ENCODE measurements around the gene MFNG.

The MFNG gene

DNA sequence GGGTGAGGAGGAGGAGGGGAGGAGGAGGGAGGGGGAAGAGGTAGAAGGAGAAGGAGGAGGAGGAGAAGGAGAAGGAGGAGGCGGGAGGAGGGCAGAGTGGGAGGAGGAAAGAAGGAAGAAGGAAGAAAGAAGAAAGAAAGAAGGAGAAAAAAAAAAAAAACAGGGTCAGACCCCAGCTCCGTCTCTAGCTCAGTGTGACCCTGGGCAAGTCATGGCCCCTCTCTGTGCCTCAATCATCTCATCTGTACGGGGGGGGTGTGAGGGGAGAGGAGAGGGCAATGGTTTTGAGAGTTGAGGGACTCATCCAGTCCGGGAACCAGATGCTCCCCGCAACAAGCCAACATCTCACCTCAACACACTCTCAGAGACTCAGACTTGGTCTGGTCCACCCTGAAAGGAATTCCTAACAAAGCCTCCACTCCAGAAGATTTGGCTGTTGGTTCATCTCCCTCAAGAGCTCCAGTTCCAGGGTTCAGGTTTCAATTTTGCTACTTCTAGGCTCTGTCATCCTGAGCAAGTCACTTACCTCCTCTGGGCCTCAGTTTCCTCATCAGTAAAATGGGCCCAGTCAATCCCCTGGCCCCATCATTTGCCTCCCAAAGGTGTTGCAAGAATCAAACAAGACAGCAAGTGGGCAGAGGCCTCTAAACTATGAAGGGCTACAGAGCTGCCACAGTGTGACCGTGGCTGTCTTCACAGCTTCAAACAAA lies 25.4 kb upstream of the MFNG start:
- no peak for DNase-seq

DNA sequence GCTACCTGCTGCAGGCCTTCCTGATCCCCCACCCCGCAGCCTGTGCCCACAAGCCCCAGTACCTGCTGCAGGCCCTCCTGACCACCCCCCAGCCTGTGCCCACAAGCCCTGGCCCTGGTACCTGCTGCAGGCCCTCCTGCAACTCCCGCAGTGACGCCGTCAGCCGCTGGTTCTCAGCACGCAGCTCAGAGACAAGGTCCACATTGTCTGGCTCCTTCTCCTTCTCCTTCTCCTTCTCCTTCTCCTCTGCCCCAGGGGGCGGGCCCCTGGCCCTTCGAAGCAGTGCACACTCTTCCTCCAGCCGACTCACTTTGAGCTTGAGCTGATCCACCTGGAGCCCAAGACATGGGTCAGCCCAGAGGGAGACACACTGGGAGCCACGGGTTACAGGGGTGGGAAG lies 23.9 kb upstream of the MFNG start:
- DNase-seq = no peak

DNA sequence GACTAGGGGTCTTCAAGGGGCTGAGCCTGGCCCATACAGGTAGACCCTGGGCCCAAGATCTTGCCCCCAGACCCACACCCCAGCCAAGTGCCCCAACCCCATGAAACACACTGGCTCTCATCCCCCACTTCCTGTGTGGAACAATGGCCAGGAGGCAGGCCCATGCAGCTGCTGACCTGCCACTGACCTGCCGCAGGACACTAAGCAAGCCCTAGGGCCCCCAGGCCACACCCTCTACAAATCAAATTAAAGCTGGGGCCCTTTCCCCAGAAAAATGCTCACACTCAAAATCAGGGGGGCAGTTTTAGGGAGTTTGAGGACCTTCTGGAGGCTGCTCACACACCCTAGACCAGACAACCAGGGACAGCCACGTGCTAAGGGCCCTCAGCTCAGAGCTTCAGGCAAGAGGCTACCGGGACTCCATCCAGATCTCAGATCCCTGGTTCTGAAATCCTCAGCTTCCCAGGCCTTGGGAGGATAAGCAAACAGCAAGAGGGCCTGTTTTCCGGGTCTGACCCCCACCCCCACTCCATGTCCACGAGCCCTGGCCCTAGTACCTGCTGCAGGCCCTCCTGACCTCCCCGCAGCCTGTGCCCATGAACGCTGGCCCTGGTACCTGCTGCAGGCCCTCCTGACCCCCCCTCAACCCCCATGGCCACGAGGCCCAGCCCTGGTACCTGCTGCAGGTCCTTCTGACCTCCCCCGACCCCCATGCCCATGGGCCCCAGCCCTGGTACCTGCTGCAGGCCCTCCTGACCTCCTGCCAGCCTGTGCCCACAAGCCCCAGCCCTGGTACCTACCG lies 23.1 kb upstream of the MFNG start:
- DNase-seq = no peak

DNA sequence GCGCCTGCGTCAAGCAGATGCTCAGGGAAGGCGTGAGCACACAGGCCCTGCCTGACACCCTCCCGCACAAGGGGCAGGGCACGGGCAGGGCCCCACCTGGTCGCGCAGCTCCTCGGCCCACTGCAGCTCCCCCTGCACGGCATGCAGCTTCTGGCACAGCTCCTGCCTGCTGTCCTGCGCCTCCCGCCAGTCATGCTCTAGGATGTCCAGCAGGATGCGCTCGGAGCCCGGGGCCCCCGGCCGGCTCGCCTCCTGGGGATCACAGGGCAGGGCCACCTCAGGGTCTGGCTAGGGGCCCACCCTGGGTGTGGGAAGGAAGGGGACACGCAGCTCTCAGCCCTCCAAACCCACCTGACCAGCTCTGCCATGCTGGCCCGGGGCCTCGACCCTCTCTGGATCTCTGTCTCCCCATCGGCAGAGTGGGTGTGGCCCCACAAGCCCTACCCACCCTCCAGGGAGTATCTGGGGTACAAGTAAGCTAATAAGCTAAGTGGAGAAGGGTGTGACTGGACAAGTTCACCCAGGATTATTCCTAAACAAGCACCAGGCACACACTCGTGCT lies 22.3 kb upstream of the MFNG start:
- no peak for DNase-seq

DNA sequence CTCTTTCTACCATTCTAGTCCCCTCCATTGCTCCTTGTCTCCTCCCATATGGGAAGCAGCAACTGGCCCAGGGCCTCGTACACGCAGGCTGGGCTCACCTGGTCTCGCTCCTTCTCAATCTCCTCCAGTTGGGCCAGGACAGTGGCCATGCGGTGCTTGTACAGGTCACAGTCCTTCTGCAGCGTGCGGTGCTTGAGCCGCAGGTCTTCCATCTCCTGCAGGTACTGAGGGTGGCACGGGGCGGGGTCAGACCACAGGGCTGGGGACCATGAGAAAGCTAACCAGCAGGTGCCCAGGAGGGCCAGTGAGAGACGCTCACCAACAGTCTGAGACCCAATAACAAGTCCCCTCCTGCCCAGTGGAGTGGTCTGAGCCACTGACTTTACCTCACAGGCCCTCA lies 21.5 kb upstream of the MFNG start:
- no peak for DNase-seq

DNA sequence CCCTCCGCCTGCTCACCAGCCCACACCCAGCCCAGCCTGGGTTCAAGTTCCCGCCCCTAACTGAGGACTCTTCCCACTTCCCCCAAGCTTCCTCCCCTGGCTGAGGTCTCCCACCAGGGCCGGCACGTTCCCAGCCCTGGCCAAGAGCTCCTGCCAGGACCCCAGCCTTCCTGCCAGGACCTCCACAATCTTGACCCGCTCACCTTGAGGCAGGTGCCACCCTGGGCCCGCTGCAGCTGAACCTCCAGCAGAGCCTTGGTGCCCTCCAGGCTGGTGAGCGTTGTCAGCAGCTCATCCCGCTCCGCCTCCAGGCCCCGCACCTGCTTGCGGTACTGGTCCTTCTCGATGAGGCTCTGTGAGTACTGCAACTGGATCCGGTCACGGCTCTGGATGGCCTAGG lies 19.8 kb upstream of the MFNG start:
- DNase-seq = no peak

DNA sequence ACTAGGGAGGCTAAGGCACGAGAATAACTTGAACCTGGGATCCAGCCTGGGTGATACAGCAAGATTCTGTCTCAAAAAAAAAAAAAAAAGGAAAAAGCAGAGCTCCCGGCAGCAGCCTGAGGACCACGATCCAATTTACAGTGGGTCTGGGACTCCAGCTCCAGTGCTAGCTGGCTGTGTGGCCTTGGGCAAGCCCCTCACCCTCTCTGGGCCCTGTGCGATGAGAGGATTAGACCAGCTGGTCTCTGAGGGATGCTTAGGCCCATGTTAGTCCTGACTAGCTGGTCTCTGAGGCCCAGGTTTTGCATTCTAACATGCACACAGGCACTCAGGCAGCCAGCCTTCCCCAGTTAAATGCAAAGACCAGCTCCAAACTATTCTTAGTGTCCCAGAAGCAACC lies 19.4 kb upstream of the MFNG start:
- DNase-seq = no peak

DNA sequence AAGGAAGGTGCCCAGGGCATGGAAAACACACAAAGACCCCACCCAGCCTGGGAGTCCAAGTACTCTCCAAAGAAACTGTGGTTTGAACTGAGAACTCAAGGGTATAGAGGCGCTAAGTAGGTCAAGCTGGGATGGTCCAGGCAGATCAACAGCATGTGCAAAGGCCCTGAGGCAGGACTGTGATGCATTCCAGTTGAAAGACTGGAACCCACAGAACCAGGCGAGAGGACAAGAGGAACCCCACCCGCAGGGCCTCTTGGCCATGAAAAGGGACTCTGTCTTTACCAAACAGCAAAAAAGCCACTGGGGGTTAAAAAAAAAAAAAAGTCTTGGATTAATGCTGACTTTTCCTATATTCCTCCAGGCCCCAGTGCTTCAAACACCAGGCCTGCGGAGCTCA lies 18.8 kb upstream of the MFNG start:
- DNase-seq = no peak

DNA sequence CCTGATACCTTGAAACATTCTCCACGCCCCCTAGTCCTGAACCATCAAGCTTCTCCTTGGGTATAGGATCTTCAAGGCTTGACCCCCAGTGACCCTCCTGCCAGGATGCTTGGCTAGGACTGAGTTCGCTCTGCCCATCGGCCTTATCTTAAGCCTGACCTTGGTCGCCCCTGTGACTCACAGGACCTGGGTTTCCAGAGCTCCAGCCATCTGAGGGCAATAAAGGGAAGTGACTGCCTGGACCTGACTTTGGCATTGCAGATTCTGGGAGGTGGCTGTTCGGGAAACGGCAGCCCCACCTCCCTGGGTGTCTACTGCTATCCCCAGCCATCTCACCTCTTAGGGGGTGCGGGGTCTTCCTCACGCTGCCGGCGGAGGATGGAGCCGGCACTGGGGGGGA lies 17.7 kb upstream of the MFNG start:
- no peak for DNase-seq

DNA sequence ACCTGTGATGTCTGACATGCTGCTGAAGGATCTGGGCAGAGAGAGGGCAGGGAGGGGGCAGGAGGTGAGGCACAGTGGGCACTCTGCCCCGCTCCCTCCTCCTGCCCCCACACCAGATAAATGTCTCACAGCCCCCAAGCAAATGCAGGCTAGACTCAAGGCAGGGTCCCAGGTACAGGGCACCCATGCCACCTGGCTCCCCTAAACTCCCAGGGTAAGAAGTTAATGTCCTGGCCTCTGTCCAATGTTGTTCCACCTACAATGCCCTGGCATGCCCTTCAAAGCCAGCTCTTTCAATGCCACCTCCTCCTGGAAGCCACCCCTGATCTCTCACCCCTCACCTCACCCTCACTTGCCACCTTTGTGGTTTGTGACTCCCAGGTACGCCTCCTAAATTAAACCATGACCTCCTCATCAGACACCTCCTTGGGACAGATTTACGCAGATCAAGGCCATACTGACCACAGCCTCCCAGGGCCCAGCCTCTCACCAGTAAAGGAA lies 17.0 kb upstream of the MFNG start:
- DNase-seq = no peak

DNA sequence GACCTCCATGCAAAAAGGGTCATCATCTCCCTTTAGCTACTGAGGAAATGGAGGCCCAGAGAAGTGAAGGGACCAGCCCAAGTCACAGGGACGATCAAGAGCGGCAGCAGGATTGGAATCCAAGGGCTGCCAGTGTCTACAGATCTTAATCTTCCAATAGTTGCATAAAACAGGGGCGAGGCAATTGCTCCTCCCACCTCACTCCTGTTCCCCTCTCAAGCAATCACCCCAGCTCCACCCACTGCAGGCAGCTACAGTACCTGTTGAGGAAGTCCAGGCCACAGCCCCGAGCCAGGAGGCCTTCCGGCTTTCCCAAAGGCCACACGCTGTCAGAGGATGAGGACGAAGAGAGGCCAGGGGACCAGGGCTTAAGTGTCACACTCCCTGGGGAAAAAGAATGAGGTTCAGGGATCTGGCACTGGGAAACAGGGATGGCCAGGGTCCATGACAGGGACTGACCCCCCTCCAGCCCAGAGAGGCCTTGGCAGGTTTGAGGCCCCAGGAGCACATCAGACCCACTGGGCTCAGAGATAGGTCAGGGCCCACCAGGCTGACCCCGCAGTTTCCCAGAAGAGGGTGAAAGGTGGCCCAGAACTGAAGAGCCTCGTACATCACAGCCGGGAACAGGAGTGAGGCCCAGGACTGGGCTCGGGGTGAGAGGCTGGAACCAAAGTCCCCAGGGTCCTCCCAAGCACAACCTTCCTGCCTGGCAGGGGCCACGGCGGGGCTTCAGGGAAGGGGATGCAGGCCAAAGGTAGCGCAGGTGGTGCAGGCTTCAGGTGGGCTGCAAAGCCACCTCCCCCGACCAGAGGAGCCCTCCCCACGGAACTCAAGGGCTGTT lies 16.4 kb upstream of the MFNG start:
- DNase-seq = peak; percentile 35

DNA sequence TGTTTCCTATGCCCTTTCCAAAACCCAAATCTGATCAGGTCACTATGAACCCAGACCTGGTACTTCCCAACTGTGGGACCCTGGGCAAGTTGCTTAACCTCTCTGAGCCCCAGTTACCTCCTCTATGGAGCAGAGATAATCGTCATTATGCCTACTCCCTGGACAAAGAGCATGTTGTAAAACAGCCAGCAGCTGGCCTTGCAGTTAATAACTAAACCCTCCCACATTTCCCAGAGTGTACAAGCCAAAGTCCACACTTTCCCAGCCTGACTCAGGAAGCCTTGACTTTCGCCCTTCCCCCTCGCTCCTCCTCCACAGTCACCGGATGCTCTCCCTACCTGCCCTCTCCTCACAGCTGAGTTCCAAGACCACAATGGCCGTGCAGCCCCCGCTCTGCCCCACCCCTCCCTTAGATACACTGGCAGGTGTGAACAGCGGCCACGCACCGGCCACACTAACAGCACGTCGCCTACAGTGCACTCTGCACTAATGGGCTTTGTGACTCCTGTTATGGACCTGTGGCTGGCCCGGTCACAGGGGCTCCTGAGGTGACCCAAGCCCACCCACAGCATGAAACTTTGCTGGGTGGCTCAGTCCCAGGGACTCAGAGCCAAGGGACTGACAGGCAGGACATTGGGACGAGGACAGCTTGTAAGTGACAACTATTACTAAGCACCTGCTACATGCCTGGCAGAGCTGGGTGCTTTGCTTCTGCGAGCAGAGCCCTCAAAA lies 15.6 kb upstream of the MFNG start:
- DNase-seq = no peak

DNA sequence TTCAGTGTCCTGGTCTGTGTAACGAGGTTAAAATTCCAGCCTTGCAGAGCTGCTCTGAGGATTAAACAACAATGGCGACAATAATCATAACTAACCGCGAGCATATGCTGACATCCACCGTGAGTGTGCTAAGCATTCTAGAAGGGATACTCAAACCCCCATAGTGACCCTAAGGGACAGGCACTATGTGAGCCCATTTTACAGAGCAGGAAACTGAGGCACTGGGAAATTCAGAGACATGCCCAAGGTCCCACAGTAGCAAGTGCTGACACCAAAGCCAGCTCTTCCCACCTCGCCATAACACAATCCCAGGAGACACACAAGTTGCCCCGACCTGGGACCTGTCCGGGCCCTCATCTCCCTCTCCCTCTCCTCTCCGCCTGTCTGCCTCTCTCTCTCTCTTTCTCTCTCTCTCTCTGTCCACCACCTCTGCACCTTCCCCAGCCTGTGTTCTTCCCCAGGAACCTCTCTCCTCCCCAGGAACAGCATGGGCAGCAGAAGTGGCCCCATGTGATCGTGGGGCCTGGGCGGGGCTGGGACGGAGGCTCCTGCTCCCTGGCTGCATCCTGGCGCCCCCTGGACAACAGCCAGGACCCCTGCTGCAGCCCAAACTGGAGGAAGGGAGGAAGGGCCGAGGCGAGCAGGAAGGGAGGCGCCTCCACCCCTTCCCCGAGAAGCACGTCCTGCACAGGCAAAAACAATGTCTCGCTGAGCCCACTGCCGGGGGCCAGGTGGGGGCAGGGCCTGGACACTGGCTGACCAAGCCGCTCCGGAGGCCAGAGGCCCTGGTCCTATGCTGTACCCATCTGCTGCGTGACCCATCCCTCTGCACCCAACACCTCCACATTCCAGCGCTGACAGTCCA lies 14.8 kb upstream of the MFNG start:
- no peak for DNase-seq

DNA sequence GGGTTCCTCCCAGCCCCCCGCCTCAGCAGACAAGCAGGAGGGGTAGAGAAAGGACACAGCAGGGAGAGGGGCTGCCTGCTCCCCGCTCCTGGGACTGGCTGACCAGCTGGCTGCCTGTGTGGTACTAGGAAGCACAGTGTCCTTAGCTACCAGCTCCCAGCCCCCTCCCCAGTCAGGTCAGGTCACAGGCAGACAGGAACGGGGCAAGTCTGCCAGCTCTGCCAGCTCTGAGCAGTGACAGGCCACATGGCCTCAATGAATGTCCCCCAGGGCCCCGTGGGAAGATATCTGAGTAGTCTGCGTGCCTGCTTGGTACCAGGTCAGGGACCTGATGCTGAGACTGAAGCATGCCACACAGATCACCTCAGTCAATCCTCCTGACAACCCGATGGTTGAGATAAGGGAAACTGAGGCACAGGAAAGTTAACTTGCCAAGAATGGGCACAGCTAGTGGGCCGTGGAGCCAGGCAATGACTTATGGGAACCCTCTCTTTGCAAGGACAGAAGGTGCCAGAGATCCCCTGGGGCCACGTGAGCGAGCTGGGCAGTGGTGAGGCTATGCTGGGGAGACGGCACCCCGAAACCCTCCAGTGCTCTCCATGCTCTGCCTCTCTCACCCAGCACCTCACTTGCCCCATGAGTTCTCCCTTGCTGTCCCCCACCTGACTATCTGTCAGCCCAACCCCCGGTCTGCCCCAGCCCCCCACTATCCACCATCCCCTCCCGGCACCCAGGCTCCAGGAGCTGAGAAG lies 13.8 kb upstream of the MFNG start:
- no peak for DNase-seq

DNA sequence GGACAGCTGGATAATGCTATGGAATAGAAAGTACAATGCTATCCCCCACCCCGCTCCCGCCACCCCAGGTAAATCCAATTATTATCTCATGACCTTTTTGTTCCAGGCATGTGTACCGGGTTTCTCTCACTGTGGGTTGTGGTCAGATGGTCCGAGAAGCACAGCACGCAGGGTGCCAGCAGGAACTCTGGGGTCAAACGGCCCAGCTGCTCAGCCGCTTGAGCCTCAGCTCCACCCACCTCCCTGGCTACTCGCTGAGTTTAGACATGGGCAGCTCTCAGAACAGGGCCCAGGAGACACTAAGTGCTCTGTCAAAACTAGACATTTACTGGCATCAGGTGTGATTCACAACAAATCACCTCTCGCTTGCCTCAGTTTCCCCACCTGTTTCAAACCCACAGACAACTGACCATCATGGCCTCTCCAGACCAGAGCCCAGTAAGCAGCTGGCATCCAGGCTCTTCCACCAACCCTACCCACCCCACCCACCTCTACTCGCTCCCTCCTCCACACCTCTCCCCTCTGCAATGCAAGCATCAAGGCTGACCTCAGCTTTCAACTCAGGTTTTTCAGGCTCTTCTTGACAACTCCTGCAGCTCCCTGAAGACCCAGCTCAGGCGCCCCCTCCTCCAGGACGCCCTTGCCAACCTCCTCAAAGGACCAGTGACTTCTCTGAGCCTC lies 13.0 kb upstream of the MFNG start:
- DNase-seq = no peak

DNA sequence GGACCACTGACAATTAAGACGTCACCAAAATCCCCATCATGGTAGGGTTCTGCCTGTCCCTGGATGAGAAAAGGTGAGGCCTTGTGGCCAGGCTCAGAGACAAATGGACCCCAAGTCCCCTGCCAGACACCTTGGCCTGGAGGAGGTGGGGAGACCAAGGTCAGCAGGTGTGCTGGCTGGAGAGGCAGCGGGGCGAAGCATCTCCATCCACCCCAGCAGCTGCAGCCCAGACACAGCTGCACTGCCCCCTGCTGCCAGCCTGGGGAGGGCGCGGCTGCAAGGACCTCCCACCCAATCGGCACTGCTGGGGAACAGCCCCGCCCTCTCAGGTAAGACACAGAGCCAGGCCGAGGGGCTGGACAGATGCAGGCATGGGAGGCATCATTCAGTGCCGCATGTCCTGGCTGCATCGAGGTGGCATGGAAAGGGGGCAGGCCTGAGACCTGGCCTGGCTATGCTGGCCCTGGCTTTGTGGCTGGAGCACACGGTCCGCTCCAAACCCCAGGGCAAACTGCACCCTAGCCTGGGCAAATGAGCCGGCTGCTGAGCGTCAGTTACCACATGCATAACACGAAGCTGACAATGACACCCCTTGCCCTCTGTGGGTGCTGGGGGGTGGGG lies 12.2 kb upstream of the MFNG start:
- DNase-seq = peak; percentile 85

DNA sequence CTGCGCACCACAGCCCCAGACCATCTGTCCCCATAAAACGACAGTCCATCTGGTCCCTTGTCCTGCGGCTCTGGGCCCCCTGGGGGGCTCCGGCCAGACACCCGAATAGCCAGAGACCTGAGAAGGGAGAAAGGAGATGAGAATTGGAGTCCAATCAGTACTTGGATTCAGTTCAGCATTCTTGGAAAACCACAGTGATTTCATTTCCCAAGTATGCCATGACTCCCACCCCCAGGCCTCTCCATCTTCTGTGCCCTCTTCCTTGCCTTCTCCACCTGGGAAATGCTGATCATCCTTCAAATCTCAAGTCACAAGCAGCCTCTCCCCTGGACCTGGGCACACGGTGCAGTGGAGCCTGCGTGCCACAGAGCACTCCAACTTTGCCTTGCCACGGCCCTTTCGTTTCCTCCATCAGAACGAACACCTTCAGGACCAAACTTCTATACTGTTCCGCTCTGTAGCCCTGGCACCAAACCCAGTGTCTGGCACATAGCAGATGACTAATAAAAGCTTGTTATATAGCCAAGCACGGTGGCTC lies 10.9 kb upstream of the MFNG start:
- DNase-seq = no peak

DNA sequence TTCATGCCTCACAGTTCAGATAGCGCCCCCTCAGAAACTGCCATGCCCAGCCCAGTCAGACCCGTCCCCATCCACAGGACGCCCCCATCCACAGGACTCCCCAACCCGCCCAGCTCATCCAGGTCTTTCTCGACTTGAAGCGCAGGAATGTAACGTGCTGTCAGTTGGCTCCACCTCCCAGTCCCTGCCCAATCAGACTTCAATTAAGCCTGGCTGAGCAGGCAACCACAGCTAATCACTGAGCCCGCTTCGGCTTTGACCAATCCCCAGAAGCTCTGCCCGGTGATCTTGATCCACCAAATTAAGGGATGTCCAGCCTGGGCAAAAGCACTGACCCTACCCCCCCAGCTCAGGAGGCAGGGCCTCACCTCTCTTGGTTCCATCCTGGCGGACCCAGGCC lies 10.5 kb upstream of the MFNG start:
- DNase-seq = no peak

DNA sequence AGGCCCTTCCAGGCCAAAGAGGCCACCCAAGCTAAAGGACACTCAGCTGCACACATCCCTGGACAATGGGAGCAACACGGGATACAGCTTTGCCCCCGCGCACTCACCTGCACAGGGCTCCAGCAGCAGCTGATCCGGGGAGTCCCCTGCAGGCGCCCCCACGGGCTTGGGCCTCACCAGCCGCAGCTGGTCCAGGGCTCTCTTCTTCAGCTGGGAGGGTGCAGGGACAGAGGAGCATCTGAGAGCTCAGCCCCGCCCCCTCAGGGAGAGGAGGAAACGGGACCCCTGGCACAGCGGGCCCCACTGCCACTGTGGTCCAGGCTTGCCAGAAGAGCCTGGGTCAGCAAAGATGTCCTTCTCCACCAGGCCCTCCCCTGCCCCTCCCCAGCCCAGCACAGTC lies 7.8 kb upstream of the MFNG start:
- DNase-seq = no peak
